ENCODE measurements around the gene SDC3.

The SDC3 gene

DNA sequence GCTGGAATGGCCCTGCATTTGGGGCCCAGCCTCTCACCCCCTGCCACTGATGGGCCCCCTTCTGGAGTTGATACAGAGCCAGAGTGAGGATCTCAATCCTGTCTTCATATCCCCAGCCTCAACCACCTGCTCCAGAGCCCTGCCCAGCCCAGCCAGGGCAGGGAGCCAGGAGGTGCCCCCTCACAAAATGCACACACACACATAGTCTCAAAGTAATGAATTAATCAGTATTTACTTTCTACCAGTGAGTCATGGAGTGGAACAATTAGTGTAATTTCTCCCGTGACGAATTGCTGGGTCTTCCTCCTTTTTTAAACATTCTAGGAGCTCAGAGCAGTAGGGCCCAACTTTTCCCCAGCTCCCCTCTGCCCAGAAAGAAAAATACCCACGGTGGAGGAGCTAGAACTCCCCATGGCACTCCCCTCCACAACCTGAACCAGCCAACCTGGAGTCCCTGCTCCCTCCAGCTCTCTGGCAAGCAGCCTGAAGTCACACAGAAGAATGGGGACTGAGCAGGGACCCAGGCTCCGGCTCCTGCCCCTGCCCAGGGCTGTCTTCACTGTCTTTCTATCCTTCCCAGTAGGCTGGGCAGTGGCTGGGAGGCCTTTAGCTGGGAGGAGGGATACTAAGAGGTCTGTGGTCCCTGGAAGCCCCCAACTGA, 29.3 kb downstream of the SDC3 start:
- no peak for TF ChIP-seq TAF1 (IDR thresholded peaks at IDR 0.05; ENCODE audit: low read depth)
- no peak for TF ChIP-seq CEBPB (IDR thresholded peaks at IDR 0.05)
- no peak for TF ChIP-seq ZBTB7A (IDR thresholded peaks at IDR 0.05; ENCODE audit: low read depth)
- TF ChIP-seq EGR1 (IDR thresholded peaks at IDR 0.05), result no peak
- TF ChIP-seq, protein P1, sequence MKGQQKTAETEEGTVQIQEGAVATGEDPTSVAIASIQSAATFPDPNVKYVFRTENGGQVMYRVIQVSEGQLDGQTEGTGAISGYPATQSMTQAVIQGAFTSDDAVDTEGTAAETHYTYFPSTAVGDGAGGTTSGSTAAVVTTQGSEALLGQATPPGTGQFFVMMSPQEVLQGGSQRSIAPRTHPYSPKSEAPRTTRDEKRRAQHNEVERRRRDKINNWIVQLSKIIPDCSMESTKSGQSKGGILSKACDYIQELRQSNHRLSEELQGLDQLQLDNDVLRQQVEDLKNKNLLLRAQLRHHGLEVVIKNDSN (IDR thresholded peaks at IDR 0.05), result no peak
- no peak for TF ChIP-seq RAD21 (IDR thresholded peaks at IDR 0.05; ENCODE audit: low read depth)
- TF ChIP-seq, protein P2, sequence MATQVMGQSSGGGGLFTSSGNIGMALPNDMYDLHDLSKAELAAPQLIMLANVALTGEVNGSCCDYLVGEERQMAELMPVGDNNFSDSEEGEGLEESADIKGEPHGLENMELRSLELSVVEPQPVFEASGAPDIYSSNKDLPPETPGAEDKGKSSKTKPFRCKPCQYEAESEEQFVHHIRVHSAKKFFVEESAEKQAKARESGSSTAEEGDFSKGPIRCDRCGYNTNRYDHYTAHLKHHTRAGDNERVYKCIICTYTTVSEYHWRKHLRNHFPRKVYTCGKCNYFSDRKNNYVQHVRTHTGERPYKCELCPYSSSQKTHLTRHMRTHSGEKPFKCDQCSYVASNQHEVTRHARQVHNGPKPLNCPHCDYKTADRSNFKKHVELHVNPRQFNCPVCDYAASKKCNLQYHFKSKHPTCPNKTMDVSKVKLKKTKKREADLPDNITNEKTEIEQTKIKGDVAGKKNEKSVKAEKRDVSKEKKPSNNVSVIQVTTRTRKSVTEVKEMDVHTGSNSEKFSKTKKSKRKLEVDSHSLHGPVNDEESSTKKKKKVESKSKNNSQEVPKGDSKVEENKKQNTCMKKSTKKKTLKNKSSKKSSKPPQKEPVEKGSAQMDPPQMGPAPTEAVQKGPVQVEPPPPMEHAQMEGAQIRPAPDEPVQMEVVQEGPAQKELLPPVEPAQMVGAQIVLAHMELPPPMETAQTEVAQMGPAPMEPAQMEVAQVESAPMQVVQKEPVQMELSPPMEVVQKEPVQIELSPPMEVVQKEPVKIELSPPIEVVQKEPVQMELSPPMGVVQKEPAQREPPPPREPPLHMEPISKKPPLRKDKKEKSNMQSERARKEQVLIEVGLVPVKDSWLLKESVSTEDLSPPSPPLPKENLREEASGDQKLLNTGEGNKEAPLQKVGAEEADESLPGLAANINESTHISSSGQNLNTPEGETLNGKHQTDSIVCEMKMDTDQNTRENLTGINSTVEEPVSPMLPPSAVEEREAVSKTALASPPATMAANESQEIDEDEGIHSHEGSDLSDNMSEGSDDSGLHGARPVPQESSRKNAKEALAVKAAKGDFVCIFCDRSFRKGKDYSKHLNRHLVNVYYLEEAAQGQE (IDR thresholded peaks at IDR 0.05; ENCODE audit: low read depth), result no peak
- TF ChIP-seq NFIC (IDR thresholded peaks at IDR 0.05), result no peak
- TF ChIP-seq, protein P3, sequence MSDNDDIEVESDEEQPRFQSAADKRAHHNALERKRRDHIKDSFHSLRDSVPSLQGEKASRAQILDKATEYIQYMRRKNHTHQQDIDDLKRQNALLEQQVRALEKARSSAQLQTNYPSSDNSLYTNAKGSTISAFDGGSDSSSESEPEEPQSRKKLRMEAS (IDR thresholded peaks at IDR 0.05), result no peak
- no peak for TF ChIP-seq TCF12 (IDR thresholded peaks at IDR 0.05; ENCODE audit: low read depth)

DNA sequence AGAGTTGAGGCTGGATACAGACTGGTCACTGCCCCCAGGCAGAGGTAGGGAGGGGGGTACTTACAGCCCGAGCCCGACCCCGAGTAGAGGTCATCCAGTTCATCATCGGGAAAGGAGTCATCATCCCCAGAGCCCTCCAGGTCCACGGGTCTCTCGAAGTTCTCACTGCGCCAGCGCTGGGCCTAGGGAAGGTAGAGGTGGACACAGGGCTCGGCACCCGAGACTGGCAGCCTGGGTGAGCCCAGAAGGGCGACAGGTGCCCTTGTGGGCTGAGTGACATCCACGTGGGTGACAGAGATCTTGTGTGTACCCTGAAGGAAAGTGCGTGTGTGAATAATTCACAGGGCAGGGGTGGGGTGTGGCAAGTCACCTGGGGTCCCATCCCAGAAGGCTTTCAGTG, 30.0 kb downstream of the SDC3 start:
- TF ChIP-seq CEBPB (IDR thresholded peaks at IDR 0.05) (no peak), EP300 (IDR thresholded peaks at IDR 0.05; ENCODE audit: borderline replicate concordance) (no peak), TCF12 (IDR thresholded peaks at IDR 0.05; ENCODE audit: low read depth) (no peak), YY1 (IDR thresholded peaks at IDR 0.05; ENCODE audit: low read depth) (no peak), CREB1 (IDR thresholded peaks at IDR 0.05; ENCODE audit: low read depth) (no peak), TAF1 (IDR thresholded peaks at IDR 0.05; ENCODE audit: low read depth) (no peak), ZBTB7A (IDR thresholded peaks at IDR 0.05; ENCODE audit: low read depth) (no peak), NFIC (IDR thresholded peaks at IDR 0.05) (no peak), RAD21 (IDR thresholded peaks at IDR 0.05; ENCODE audit: low read depth) (no peak), FOXM1 (IDR thresholded peaks at IDR 0.05; ENCODE audit: borderline replicate concordance, low read depth) (no peak)
- TF ChIP-seq, protein P1 (IDR thresholded peaks at IDR 0.05), result no peak
- TF ChIP-seq, protein P3 (IDR thresholded peaks at IDR 0.05), result no peak
- TF ChIP-seq, protein P2 (IDR thresholded peaks at IDR 0.05; ENCODE audit: low read depth), result no peak

DNA sequence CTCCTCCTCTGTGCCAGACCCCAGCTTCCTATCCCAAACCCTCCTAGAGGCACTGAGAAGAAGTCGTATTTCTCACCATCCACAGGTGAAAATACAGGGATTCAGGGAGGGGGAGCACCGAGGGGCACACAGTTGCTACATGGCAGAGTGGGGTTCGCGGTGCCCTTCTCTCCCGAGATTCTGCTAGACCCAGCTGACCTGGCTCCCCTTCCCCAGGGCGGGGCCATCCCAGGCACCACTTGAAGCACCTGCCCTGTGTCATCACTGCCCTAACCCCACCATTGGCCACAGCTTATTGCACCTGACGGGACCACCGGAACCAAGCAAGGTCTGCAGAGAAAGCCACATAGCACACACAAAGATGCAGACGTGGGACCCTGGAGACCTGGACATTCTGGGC, 30.5 kb downstream of the SDC3 start:
- TF ChIP-seq CEBPB (IDR thresholded peaks at IDR 0.05) (no peak), EGR1 (IDR thresholded peaks at IDR 0.05) (no peak), TCF12 (IDR thresholded peaks at IDR 0.05; ENCODE audit: low read depth) (no peak), RAD21 (IDR thresholded peaks at IDR 0.05; ENCODE audit: low read depth) (no peak), TEAD4 (IDR thresholded peaks at IDR 0.05) (no peak), ZBTB7A (IDR thresholded peaks at IDR 0.05; ENCODE audit: low read depth) (no peak), TAF1 (IDR thresholded peaks at IDR 0.05; ENCODE audit: low read depth) (no peak), EP300 (IDR thresholded peaks at IDR 0.05; ENCODE audit: borderline replicate concordance) (no peak)
- TF ChIP-seq, protein P3 (IDR thresholded peaks at IDR 0.05), result no peak
- TF ChIP-seq, protein P2 (IDR thresholded peaks at IDR 0.05; ENCODE audit: low read depth), result no peak
- TF ChIP-seq, protein P1 (IDR thresholded peaks at IDR 0.05), result no peak

Measured in Ishikawa (cell line).